SU-DHL-6 (cell line): Measurements from ENCODE around the gene SNX6.
"Not testable (repeated sequence)": the region's sequence is repeated elsewhere in the genome, so short reads cannot be mapped to it uniquely, and the experiment has no call there.

Experiments used
- CTCF ChIP-seq: fragments of 200-600 bp; sonication (generic); IDR thresholded peaks from one replicate; pipeline ENCODE4 v1.5.1; 2017; ENCODE audit warnings: antibody characterized with exemption, mild to moderate bottlenecking, low read length, moderate library complexity; ENCODE audit not compliant: insufficient read depth, poor library complexity, severe bottlenecking
- EZH2phosphoT487 ChIP-seq: fragments of 200-600 bp; sonication (generic), shearing (Covaris generic); conservative IDR thresholded peaks from 2 replicates; pipeline ENCODE4 v1.6.1; 2018; ENCODE audit warnings: mild to moderate bottlenecking, antibody characterized with exemption, low read length, moderate library complexity, mixed read lengths

GRCh38 chr14:34555583-34556497 is 74.1 kb downstream of the SNX6 start:
- TF ChIP-seq CTCF, EZH2phosphoT487: not testable (repeated sequence)
